ENCODE results near the gene GRIK4. TPM values are rescaled to one million over a fixed set of nuclear protein-coding genes. Genes with fewer than 3 reads are reported as not detected.
"Not testable (repeated sequence)": the region's sequence is repeated elsewhere in the genome, so short reads cannot be mapped to it uniquely, and the experiment has no call there.

GRIK4 gene
- total RNA-seq, 2 experiments from 2014 or later: not detected

DNA sequence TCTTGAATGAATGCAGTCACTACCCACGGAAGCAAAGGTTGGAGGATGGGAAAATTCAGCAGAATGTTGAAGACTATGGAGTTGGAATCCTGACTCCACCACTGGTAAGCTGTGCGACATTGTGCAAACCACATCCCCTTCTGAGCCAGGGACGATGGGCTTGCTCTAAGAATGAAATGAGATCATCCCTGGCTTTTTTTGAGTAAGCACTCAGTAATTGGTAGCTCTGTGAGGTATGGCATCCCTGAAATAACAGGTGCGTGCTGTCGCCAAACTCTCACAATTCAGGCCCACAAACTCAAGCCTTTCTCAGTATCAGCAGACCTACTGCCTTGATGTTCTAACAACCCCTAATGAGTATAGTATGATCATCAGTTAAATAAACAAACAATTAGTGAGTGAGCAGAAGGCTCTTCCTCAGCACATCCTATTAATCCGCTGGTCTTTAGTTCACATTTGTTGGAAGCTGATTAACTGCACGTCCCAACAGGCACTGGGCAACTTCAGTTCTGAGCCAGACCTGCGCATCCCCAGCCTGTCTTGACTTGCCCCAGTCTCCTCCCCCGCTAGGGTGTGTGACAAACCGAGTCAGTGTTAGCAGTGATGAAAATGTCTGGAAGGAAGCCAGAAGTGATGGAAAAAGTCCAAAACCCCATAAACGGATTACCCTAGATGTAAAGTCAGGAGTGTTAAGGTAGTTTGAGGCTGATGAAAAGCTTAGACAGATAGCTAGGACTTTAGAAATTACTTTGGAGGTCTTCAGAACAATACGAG, 235.5 kb downstream of the GRIK4 start:
- ChIA-PET CTCF (no interaction called here), POLR2A (no interaction called here)
- no peaks in the 10 kb centered on the region for H3K27me3 Mint-ChIP-seq (ENCODE audit: low read depth)
- DNase-seq (no peak), ATAC-seq (no peak)
- H3K4me3 Mint-ChIP-seq: no peak overlapping the region
- no peaks in the 10 kb centered on the region for H3K9me3 Mint-ChIP-seq (ENCODE audit: insufficient read depth)
- no peaks in the 10 kb centered on the region for H3K4me1 Mint-ChIP-seq (ENCODE audit: low read depth)
- H3K36me3 Mint-ChIP-seq (ENCODE audit: low read depth): no peaks in the 10 kb centered on the region
- no peak overlapping the region for H3K27ac Mint-ChIP-seq

DNA sequence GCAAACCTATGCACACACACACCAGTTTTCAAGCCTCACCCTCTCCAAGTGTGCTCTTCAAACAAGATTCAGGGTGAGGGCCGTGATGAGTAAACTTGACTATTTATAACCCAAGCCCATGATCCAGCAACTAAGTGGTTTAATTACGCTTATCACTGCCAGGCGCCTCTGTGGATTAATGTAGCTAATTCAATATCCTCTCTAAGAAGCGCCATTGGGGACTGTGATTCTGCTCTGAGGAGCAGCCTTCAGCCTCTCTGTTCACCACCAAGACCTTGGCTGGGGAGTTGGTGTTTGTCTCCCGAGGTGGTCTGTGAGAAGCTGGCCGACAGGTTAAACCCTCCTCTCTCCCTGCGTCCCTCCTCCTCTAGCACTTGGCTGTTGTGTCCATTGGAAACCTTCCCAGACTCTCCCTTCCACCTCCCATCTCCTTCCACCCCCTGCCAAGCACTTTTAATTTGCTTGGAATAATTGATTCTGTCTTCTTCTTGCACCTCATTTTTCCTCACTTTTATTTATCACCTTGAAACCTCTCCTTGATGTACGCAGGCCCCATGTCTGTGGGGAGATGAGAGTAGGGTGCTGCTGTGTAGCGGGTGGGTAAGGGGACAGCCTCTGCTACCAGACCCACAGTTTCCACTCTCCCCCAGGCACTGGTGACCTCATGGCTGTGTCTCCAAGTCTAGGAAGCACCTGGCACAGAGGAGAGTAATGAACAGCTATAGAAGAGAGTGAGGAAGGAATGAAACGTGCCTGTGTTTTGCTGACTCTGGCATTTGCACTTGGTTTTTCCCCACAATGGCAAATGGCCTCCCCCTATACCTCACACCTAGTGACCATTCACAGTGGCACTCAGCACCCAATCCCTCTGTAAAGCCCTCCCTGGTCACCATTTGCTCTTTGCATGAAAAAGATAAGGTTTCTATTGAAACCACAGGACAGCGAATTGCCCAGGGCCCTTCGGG, 236.6 kb downstream of the GRIK4 start:
- Mint-ChIP-seq H3K27me3 (ENCODE audit: low read depth) (no peaks in the 10 kb centered on the region), H3K4me1 (ENCODE audit: low read depth) (no peaks in the 10 kb centered on the region), H3K4me3 (no peak overlapping the region), H3K36me3 (ENCODE audit: low read depth) (no peaks in the 10 kb centered on the region), H3K27ac (no peak overlapping the region), H3K9me3 (ENCODE audit: insufficient read depth) (no peaks in the 10 kb centered on the region)
- ChIA-PET CTCF (no interaction called here), POLR2A (no interaction called here)
- ATAC-seq (no peak), DNase-seq (no peak)

DNA sequence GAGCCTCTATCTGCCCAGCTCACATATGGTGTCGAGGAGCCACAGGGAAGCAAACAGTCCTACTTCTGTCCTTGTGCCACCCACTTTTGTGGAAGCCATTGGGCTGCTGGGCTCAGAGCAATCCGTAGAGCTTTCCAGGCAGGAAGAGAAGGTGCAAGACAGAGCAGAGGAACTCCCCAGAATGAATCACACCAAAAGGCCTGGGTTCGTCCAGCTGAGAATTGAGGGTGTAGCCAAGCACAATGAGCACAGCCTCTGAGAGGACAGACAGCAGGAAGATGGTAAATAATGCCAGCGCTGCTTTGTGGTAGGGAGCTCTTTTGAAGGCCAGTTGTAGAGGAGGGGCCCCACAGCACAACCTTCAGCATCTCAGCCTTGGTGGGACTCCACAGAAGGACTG, 237.8 kb downstream of the GRIK4 start:
- H3K27ac Mint-ChIP-seq: no peak overlapping the region
- no peaks in the 10 kb centered on the region for H3K4me1 Mint-ChIP-seq (ENCODE audit: low read depth)
- ChIA-PET CTCF (no interaction called here), POLR2A (no interaction called here)
- no peak for DNase-seq
- no peak overlapping the region for H3K4me3 Mint-ChIP-seq
- ATAC-seq: no peak
- H3K36me3 Mint-ChIP-seq (ENCODE audit: low read depth): no peaks in the 10 kb centered on the region
- H3K27me3 Mint-ChIP-seq (ENCODE audit: low read depth): no peaks in the 10 kb centered on the region
- no peaks in the 10 kb centered on the region for H3K9me3 Mint-ChIP-seq (ENCODE audit: insufficient read depth)

DNA sequence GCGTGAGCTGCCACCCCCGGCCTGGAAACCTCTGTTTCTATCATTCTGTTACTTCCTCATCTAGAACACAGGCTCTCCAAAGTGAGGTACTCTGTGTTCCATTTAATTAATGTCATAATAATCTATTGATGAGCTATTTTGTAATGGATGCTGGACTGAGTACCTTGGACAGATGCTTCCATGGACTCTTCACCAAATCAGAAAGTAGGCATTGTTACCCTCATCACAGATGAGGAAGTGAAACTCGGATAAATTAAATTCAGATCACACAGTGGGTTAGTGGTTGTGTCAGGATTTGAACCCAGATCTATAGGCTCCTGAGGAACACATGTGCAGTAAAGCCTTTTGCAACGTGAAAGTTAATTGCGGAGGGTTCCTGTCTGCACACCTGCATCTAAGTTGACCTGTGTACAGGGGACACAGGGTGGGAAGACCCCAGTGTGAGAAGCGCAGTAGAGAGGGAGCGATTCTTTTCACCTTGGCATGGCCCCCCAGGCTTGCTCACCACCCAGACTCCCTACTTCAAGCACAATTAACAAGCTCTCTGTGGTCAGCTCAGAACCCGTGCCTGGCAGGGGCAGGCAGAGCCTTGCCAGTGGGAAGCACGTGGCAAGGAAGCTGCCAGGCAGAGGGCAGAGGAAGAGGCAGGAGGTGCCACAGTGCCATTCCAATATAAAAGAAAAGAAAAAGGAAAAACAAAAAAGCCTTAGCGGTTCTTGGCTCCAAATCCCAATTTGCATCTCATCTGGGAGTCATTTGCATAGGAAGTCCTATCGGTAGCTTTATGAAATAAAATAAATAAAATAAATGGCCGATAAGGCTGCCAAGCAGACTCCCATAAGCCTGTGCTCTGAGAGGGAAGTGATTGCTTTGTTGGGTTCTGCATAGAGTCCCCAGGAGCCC, 239.3 kb downstream of the GRIK4 start:
- DNase-seq: no peak
- ChIA-PET POLR2A (no interaction called here), CTCF (no interaction called here)
- H3K36me3 Mint-ChIP-seq (ENCODE audit: low read depth): no peaks in the 10 kb centered on the region
- ATAC-seq: no peak
- no peaks in the 10 kb centered on the region for H3K27me3 Mint-ChIP-seq (ENCODE audit: low read depth)
- H3K9me3 Mint-ChIP-seq (ENCODE audit: insufficient read depth): no peaks in the 10 kb centered on the region
- H3K4me1 Mint-ChIP-seq (ENCODE audit: low read depth): no peaks in the 10 kb centered on the region
- H3K27ac Mint-ChIP-seq: no peak overlapping the region
- H3K4me3 Mint-ChIP-seq: no peak overlapping the region

DNA sequence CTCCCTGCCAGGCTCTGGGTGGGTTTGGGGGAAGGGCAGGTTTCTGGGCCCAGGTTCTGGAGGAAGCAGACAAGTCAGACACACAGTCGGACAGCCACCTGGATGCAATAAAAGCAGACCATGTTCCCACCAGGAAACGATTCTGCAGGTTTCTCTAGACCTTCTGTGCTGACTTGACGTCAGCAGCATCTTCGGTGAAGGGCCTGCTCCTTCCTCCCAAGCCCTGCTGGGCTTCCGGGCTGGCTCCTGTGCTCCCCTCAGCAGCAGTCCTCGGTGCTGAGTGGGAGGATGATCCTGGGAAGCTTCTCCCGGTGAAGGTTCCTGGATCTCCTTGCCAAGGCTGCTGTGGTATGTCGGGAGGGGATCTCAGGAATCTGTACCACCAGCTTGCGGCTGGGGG, 240.0 kb downstream of the GRIK4 start:
- ChIA-PET CTCF (no interaction called here), POLR2A (no interaction called here)
- DNase-seq (no peak), ATAC-seq (no peak)
- Mint-ChIP-seq H3K36me3 (ENCODE audit: low read depth) (no peaks in the 10 kb centered on the region), H3K27me3 (ENCODE audit: low read depth) (no peaks in the 10 kb centered on the region), H3K9me3 (ENCODE audit: insufficient read depth) (no peaks in the 10 kb centered on the region), H3K4me3 (no peak overlapping the region), H3K4me1 (ENCODE audit: low read depth) (no peaks in the 10 kb centered on the region), H3K27ac (no peak overlapping the region)

DNA sequence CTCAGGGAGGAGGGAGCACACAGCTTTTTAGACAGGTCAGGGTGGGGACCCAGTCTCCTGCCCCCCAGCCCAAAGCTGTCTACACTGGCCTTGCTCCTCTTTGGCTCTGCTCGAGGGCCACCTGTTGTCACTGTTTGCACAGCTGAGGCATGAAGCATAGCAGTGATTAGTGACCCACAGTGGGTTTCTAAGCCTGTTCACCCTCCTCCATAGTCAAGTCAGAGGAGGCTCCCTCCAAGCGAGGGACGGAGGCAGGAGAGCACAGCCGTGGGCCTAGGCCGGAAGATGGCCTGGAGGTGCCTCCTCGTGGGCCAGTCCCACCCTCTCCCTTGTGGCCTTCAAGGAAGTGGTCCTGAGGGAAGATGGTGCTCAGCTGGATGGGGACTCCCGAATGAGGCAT, 241.1 kb downstream of the GRIK4 start:
- H3K4me3 Mint-ChIP-seq: no peak overlapping the region
- DNase-seq: no peak
- no peak overlapping the region for H3K27ac Mint-ChIP-seq
- POLR2A ChIA-PET: no interaction called here
- H3K36me3 Mint-ChIP-seq (ENCODE audit: low read depth): no peaks in the 10 kb centered on the region
- no peaks in the 10 kb centered on the region for H3K27me3 Mint-ChIP-seq (ENCODE audit: low read depth)
- CTCF ChIA-PET: no interaction called here
- H3K4me1 Mint-ChIP-seq (ENCODE audit: low read depth): no peaks in the 10 kb centered on the region
- ATAC-seq: no peak
- no peaks in the 10 kb centered on the region for H3K9me3 Mint-ChIP-seq (ENCODE audit: insufficient read depth)

DNA sequence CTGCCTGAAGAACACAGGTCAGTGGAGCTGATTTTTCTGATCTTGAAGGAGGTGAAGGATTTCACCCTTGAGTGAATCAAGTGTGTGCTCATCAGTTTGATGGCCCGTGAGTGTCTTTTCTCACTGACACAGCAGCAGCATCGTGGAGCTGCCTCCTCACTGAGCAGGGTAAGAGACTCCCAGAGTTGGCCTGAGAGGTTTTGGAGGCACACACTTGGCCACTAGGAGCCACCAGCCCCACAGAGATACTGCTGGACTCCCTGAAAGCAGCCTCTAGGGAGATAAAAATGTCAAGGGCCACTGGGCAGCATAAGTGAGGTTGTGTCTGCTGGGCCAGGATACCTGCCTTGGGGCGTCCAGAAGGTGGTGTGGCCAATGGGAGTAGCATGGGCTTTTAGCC, 245.4 kb downstream of the GRIK4 start:
- DNase-seq: no peak
- no peaks in the 10 kb centered on the region for H3K9me3 Mint-ChIP-seq (ENCODE audit: insufficient read depth)
- H3K27ac Mint-ChIP-seq: no peak overlapping the region
- H3K4me1 Mint-ChIP-seq (ENCODE audit: low read depth): no peaks in the 10 kb centered on the region
- peaks cover 9% of the 10 kb centered on the region for H3K27me3 Mint-ChIP-seq (ENCODE audit: low read depth)
- no peaks in the 10 kb centered on the region for H3K36me3 Mint-ChIP-seq (ENCODE audit: low read depth)
- ChIA-PET POLR2A (no interaction called here), CTCF (no interaction called here)
- no peak for ATAC-seq
- no peak overlapping the region for H3K4me3 Mint-ChIP-seq

DNA sequence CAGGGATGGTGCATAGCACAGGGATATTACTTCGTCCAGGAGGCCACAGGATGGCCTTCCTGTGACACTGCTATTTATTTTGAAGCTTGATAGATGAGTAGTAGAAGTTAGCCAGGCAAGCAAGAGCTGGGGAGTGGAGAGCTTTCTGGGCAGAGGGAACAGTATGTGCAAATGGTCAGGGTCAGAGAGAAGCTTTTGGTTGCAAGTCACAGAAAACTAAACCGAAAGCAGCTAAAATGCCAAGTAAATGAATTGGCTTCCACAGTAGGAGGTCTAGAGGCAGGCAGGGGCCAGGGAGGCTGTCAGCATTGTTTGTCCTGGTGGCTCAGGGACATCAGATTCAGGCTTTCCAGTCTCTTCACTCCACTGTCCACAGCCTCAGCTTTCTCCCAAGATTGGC, 247.5 kb downstream of the GRIK4 start:
- no peak for ATAC-seq
- no peak overlapping the region for H3K4me3 Mint-ChIP-seq
- H3K27me3 Mint-ChIP-seq (ENCODE audit: low read depth): peaks cover 17% of the 10 kb centered on the region
- no peaks in the 10 kb centered on the region for H3K4me1 Mint-ChIP-seq (ENCODE audit: low read depth)
- ChIA-PET CTCF (no interaction called here), POLR2A (no interaction called here)
- H3K27ac Mint-ChIP-seq: no peak overlapping the region
- H3K36me3 Mint-ChIP-seq (ENCODE audit: low read depth): no peaks in the 10 kb centered on the region
- H3K9me3 Mint-ChIP-seq (ENCODE audit: insufficient read depth): no peaks in the 10 kb centered on the region
- DNase-seq: no peak

DNA sequence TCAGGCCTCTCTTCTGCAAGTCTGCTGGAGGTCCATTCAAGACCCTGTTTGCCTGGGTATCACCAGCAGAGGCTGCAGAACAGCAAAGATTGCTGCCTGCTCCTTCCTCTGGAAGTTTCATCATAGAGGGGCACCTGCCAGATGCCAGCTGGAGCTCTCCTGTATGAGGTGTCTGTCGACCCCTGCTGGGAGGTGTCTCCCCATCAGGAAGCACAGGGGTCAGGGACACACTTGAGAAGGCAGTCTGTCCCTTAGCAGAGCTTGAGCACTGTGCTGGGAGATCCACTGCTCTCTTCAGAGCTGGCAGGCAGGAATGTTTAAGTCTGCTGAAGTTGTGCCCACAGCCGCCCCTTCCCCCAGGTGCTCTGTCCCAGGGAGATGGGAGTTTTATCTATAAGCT, 254.2 kb downstream of the GRIK4 start:
- H3K4me1 Mint-ChIP-seq (ENCODE audit: low read depth); H3K36me3 Mint-ChIP-seq (ENCODE audit: low read depth); H3K4me3 Mint-ChIP-seq; DNase-seq; H3K27ac Mint-ChIP-seq; ATAC-seq; CTCF ChIA-PET; H3K9me3 Mint-ChIP-seq (ENCODE audit: insufficient read depth); POLR2A ChIA-PET: not testable (repeated sequence)
- H3K27me3 Mint-ChIP-seq (ENCODE audit: low read depth): peaks cover 14% of the 10 kb centered on the region

DNA sequence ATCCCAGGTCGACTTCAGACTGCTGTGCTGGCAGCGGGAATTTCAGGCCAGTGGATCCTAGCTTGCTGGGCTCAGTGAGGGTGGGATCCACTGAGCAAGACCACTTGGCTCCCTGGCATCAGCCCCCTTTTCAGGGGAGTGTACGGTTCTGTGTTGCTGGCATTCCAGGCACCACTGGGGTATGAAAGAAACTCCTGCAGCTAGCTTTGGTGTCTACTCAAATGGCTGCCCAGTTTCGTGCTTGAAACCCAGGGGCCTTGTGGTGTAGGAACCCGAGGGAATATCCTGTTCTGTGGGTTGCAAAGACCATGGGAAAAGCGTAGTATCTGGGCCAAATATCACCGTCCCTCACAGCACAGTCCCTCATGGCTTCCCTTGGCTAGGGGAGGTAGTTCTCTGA, 254.8 kb downstream of the GRIK4 start:
- ChIA-PET POLR2A (no interaction called here), CTCF (no interaction called here)
- Mint-ChIP-seq H3K36me3 (ENCODE audit: low read depth) (no peaks in the 10 kb centered on the region), H3K27ac (no peak overlapping the region), H3K27me3 (ENCODE audit: low read depth) (peaks cover 14% of the 10 kb centered on the region), H3K9me3 (ENCODE audit: insufficient read depth) (peaks cover 6% of the 10 kb centered on the region), H3K4me1 (ENCODE audit: low read depth) (no peaks in the 10 kb centered on the region), H3K4me3 (no peak overlapping the region)
- no peak for ATAC-seq
- DNase-seq: no peak

DNA sequence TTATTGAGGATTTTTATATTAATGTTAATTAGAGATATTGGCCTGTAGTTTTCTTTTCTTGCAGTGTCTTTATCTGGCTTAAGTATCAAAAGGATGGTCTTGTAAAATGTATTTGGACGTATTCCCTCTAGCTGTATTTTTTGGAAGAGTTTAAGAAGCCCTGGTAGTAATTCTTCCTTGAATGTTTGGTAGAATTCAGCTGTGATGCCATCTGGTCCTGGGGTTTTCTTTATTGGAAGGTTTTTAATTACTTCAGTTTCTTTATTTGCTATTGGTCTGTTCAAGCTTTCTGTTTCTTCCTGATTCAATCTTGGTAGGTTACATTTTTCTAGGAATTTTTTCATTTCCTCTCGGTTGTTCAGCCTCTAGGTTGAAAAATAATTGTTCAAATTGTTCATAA, 257.4 kb downstream of the GRIK4 start:
- no peak for DNase-seq
- no peaks in the 10 kb centered on the region for H3K4me1 Mint-ChIP-seq (ENCODE audit: low read depth)
- H3K27me3 Mint-ChIP-seq (ENCODE audit: low read depth): peaks cover 10% of the 10 kb centered on the region
- peaks cover 6% of the 10 kb centered on the region for H3K9me3 Mint-ChIP-seq (ENCODE audit: insufficient read depth)
- ChIA-PET CTCF (no interaction called here), POLR2A (no interaction called here)
- no peak for ATAC-seq
- H3K4me3 Mint-ChIP-seq: no peak overlapping the region
- no peaks in the 10 kb centered on the region for H3K36me3 Mint-ChIP-seq (ENCODE audit: low read depth)
- no peak overlapping the region for H3K27ac Mint-ChIP-seq

DNA sequence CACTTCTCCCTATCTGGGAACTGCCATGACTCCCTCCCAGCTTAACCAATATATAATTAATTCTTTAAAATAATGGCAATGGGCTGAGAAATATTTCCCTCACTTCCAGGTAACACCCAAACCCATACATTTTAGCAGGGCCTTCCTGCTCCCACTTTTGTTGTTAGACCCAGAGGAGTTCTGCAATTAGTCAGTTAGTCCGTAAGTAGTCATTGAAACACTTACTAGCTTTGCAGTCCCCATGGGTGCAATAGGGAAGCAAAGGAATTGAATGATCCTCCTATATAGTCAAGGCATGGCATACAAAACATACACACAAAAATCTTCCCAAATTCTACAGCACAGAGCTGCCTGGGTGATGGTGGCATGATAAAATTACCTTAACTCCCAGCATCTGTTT, 258.4 kb downstream of the GRIK4 start:
- ATAC-seq (no peak), DNase-seq (no peak)
- H3K4me3 Mint-ChIP-seq: no peak overlapping the region
- ChIA-PET CTCF (no interaction called here), POLR2A (no interaction called here)
- no peak overlapping the region for H3K27ac Mint-ChIP-seq
- no peaks in the 10 kb centered on the region for H3K4me1 Mint-ChIP-seq (ENCODE audit: low read depth)
- H3K9me3 Mint-ChIP-seq (ENCODE audit: insufficient read depth): peaks cover 6% of the 10 kb centered on the region
- H3K27me3 Mint-ChIP-seq (ENCODE audit: low read depth): peaks cover 10% of the 10 kb centered on the region
- no peaks in the 10 kb centered on the region for H3K36me3 Mint-ChIP-seq (ENCODE audit: low read depth)
